DOHH2 (cell line): ENCODE measurements around the gene MAPK6.
"Not testable (repeated sequence)": the region's sequence is repeated elsewhere in the genome, so short reads cannot be mapped to it uniquely, and the experiment has no call there.

Experiments
- H3F3A ChIP-seq: fragments of 200-600 bp; sonication (generic), shearing (Covaris generic); 2 replicates; pipeline ENCODE4 v1.6.0; 2016; ENCODE audit warnings: antibody characterized with exemption, mild to moderate bottlenecking; ENCODE audit not compliant: control insufficient read depth, insufficient read depth
- H3K27ac ChIP-seq: fragments of 200-600 bp; sonication (generic); 2 replicates; pipeline ENCODE4 v1.5.1; 2014; ENCODE audit warnings: low read depth, mild to moderate bottlenecking, low read length, moderate library complexity
- H3K27me3 ChIP-seq: fragments of 200-600 bp; sonication (generic); 2 replicates; pipeline ENCODE4 v1.6.1; 2014; ENCODE audit warnings: mild to moderate bottlenecking, low read length, mixed read lengths; ENCODE audit not compliant: control insufficient read depth
- H3K36me3 ChIP-seq: fragments of 200-600 bp; sonication (generic); 2 replicates; pipeline ENCODE4 v1.6.1; 2014; ENCODE audit warnings: mild to moderate bottlenecking, low read length, moderate library complexity, mixed read lengths; ENCODE audit not compliant: control insufficient read depth
- H3K4me1 ChIP-seq: fragments of 200-600 bp; sonication (generic); 2 replicates; pipeline ENCODE4 v1.6.1; 2014; ENCODE audit warnings: mild to moderate bottlenecking, low read length, mixed read lengths; ENCODE audit not compliant: control insufficient read depth
- H3K4me2 ChIP-seq: fragments of 200-600 bp; sonication (generic); 2 replicates; pipeline ENCODE4 v1.6.0; 2014; ENCODE audit warnings: mild to moderate bottlenecking, low read length, moderate library complexity
- H3K4me3 ChIP-seq: fragments of 200-600 bp; sonication (generic); 2 replicates; pipeline ENCODE4 v1.5.1; 2014; ENCODE audit warnings: mild to moderate bottlenecking, low read length, mixed read lengths
- H3K79me2 ChIP-seq: fragments of 200-600 bp; sonication (generic); 2 replicates; pipeline ENCODE4 v1.6.1; 2014; ENCODE audit warnings: mild to moderate bottlenecking, low read length, mixed read lengths; ENCODE audit not compliant: control insufficient read depth
- H3K9me2 ChIP-seq: fragments of 200-600 bp; sonication (generic); replicated peaks from 2 replicates; pipeline ENCODE4 v1.6.1; 2014; ENCODE audit warnings: mild to moderate bottlenecking, low read length, mixed read lengths; ENCODE audit not compliant: control insufficient read depth
- H3K9me3 ChIP-seq: fragments of 200-600 bp; sonication (generic); 2 replicates; pipeline ENCODE4 v1.6.1; 2014; ENCODE audit warnings: antibody characterized with exemption, low read length, mixed read lengths; ENCODE audit not compliant: control insufficient read depth, insufficient read depth
- H4K20me1 ChIP-seq: fragments of 200-600 bp; sonication (generic); 2 replicates; pipeline ENCODE4 v1.6.0; 2014; ENCODE audit warnings: low read depth, mild to moderate bottlenecking, antibody characterized with exemption, low read length, moderate library complexity; ENCODE audit not compliant: control insufficient read depth, insufficient read depth
- CTCF ChIP-seq: fragments of 200-600 bp; sonication (generic); IDR thresholded peaks from one replicate; pipeline ENCODE4 v1.5.1; 2014; ENCODE audit warnings: antibody characterized with exemption, mild to moderate bottlenecking, low read depth, low read length; ENCODE audit not compliant: poor library complexity, severe bottlenecking
- EZH2phosphoT487 ChIP-seq: fragments of 200-600 bp; sonication (generic); IDR thresholded peaks from 2 replicates; pipeline ENCODE4 v1.6.1; 2017; ENCODE audit warnings: borderline replicate concordance, mild to moderate bottlenecking, antibody characterized with exemption, low read length, moderate library complexity, mixed read lengths

MAPK6 gene

GRCh38 chr15:52080706-52081392 is 61.8 kb downstream of the MAPK6 start:
- Histone ChIP-seq H3F3A (no peaks in the 10 kb centered on the region), H3K4me1 (no peaks in the 10 kb centered on the region), H3K36me3 (no peaks in the 10 kb centered on the region), H3K9me3 (no peaks in the 10 kb centered on the region), H3K79me2 (no peaks in the 10 kb centered on the region), H3K27me3 (no peaks in the 10 kb centered on the region), H3K4me2 (no peak overlapping the region), H4K20me1 (no peaks in the 10 kb centered on the region), H3K9me2 (no peaks in the 10 kb centered on the region), H3K27ac (no peak overlapping the region), H3K4me3 (no peak overlapping the region)
- TF ChIP-seq CTCF, result no peak
- no peak for TF ChIP-seq EZH2phosphoT487

GRCh38 chr15:52082197-52083036 is 63.4 kb downstream of the MAPK6 start:
- Histone ChIP-seq H3K9me3 (peaks cover 6% of the 10 kb centered on the region), H3K27me3 (no peaks in the 10 kb centered on the region), H3K9me2 (no peaks in the 10 kb centered on the region), H3F3A (no peaks in the 10 kb centered on the region), H3K4me2 (no peak overlapping the region), H3K36me3 (no peaks in the 10 kb centered on the region), H3K79me2 (no peaks in the 10 kb centered on the region), H3K4me1 (no peaks in the 10 kb centered on the region), H3K4me3 (no peak overlapping the region), H3K27ac (no peak overlapping the region), H4K20me1 (no peaks in the 10 kb centered on the region)
- TF ChIP-seq CTCF (no peak), EZH2phosphoT487 (no peak)

GRCh38 chr15:52083037-52083359 is 64.0 kb downstream of the MAPK6 start:
- not testable (repeated sequence) for H3K79me2 ChIP-seq, H3K36me3 ChIP-seq, H3F3A ChIP-seq, H3K27ac ChIP-seq, H3K9me2 ChIP-seq, H4K20me1 ChIP-seq, H3K4me3 ChIP-seq, H3K9me3 ChIP-seq, H3K27me3 ChIP-seq, H3K4me2 ChIP-seq, H3K4me1 ChIP-seq

- no peaks in the 10 kb centered on the region for H3K36me3 ChIP-seq
- H3F3A ChIP-seq, result no peaks in the 10 kb centered on the region
- no peak overlapping the region for H3K27ac ChIP-seq
- peaks cover 6% of the 10 kb centered on the region for H3K9me3 ChIP-seq
- TF ChIP-seq CTCF, result no peak
- TF ChIP-seq EZH2phosphoT487, result no peak
- H3K9me2 ChIP-seq, result no peaks in the 10 kb centered on the region
- H3K4me3 ChIP-seq, result no peak overlapping the region
- no peaks in the 10 kb centered on the region for H3K27me3 ChIP-seq
- H3K79me2 ChIP-seq, result no peaks in the 10 kb centered on the region
- no peaks in the 10 kb centered on the region for H4K20me1 ChIP-seq
- H3K4me1 ChIP-seq, result no peaks in the 10 kb centered on the region
- H3K4me2 ChIP-seq, result no peak overlapping the region
Measured at GRCh38 chr15:52083603-52084002, 64.6 kb downstream of the MAPK6 start.
